Ascending aorta (tissue), 2 donors: ENCODE data around the gene STK39. TPM values are rescaled to one million over a fixed set of nuclear protein-coding genes. Genes with fewer than 3 reads are reported as not detected.

ENCODE experiments used
- DNase-seq, 2 donors: peaks; one replicate each; pipeline ENCODE4 v3.0.0-alpha.2; 2019; ENCODE audit warnings: low spot score in 2 of 2
- H3K27ac ChIP-seq, 2 donors: fragments of 200-600 bp; sonication (generic); one replicate each; pipeline ENCODE4 v1.5.1; 2016 to 2017; ENCODE audit warnings: mild to moderate bottlenecking in 1 of 2
- H3K27me3 ChIP-seq: fragments of 200-600 bp; sonication (generic); one replicate; pipeline ENCODE4 v1.5.1; 2017
- H3K36me3 ChIP-seq, 2 donors: fragments of 200-600 bp; sonication (generic); one replicate each; pipeline ENCODE4 v1.5.1; 2016
- H3K4me1 ChIP-seq, 2 donors: fragments of 200-600 bp; sonication (generic); one replicate each; pipeline ENCODE4 v1.5.1; 2016 to 2017; ENCODE audit warnings: mild to moderate bottlenecking in 1 of 2
- H3K4me3 ChIP-seq, 2 donors: fragments of 200-600 bp; sonication (generic); one replicate each; pipeline ENCODE4 v1.5.1; 2016 to 2017; ENCODE audit warnings: mild to moderate bottlenecking in 1 of 2
- H3K9me3 ChIP-seq, 2 donors: fragments of 200-600 bp; sonication (generic); one replicate each; pipeline ENCODE4 v1.5.1; 2016
- intact Hi-C: fragments of 100-400 bp; cut with DNase I; formaldehyde crosslinking; loops from one replicate; pipeline ENCODE4 v1.15.1; 2023
- total RNA-seq: library from RNA; depleted of rRNA; stranded (reverse); fragments of >200 nt; gene quantifications from one replicate; pipeline ENCODE4 v1.1.0, GENCODE V29; 2016
- TF ChIP-seq, protein P1 (sequence below), 3 experiments: fragments of 200-600 bp in 2 of 3; fragments of 450-650 bp in 1 of 3; sonication (generic) in 2 of 3; IDR thresholded peaks; one replicate each; pipeline ENCODE4 v1.5.1; 2016 to 2019; ENCODE audit warnings: antibody characterized with exemption in 3 of 3, mild to moderate bottlenecking in 1 of 3, moderate library complexity in 1 of 3

STK39 gene
- total RNA-seq, 1 donor from 2014 or later: 7.5 TPM

- intact Hi-C loops: no loop called here
- no peak overlapping the region for H3K27ac ChIP-seq
- DNase-seq: no peak
- no peaks in the 10 kb centered on the region for H3K27me3 ChIP-seq
- TF ChIP-seq, protein P1, sequence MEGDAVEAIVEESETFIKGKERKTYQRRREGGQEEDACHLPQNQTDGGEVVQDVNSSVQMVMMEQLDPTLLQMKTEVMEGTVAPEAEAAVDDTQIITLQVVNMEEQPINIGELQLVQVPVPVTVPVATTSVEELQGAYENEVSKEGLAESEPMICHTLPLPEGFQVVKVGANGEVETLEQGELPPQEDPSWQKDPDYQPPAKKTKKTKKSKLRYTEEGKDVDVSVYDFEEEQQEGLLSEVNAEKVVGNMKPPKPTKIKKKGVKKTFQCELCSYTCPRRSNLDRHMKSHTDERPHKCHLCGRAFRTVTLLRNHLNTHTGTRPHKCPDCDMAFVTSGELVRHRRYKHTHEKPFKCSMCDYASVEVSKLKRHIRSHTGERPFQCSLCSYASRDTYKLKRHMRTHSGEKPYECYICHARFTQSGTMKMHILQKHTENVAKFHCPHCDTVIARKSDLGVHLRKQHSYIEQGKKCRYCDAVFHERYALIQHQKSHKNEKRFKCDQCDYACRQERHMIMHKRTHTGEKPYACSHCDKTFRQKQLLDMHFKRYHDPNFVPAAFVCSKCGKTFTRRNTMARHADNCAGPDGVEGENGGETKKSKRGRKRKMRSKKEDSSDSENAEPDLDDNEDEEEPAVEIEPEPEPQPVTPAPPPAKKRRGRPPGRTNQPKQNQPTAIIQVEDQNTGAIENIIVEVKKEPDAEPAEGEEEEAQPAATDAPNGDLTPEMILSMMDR (IDR thresholded peaks at IDR 0.05): no peak
- no peaks in the 10 kb centered on the region for H3K9me3 ChIP-seq
- no peaks in the 10 kb centered on the region for H3K4me1 ChIP-seq
- H3K36me3 ChIP-seq: no peaks in the 10 kb centered on the region
- no peak overlapping the region for H3K4me3 ChIP-seq
Observed at GRCh38 chr2:167990062-167990461, 257.3 kb downstream of the STK39 start.

GRCh38 chr2:167988296-167988695 lies 259.1 kb downstream of the STK39 start:
- no peaks in the 10 kb centered on the region for H3K27me3 ChIP-seq
- TF ChIP-seq, protein P1 (IDR thresholded peaks at IDR 0.05): no peak
- DNase-seq: no peak
- no peaks in the 10 kb centered on the region for H3K36me3 ChIP-seq
- no peaks in the 10 kb centered on the region for H3K4me1 ChIP-seq
- no peak overlapping the region for H3K27ac ChIP-seq
- H3K4me3 ChIP-seq: no peak overlapping the region
- no peaks in the 10 kb centered on the region for H3K9me3 ChIP-seq
- intact Hi-C loops: no loop called here

DNA sequence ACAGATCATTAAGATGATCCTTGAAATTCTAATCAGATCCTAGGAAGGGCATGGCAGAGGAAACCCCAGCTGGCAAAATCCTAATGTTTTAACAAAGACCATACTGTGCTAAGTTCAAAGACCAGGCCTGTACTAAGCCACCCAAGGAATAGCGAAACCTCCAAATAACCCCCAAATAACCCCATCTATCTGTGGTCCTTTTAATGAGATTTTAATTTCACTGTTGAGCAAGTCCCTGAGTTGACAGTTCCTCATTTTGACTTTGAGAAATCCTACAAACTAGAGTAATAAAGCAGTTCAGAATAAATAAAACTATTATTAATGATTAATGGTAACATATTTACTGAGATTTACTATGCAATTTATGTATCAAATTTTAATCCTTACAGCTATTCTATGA lies 259.8 kb downstream of the STK39 start:
- H3K4me1 ChIP-seq: no peaks in the 10 kb centered on the region
- no peak overlapping the region for H3K27ac ChIP-seq
- no peak for DNase-seq
- TF ChIP-seq, protein P1 (IDR thresholded peaks at IDR 0.05): no peak
- intact Hi-C loops: no loop called here
- no peaks in the 10 kb centered on the region for H3K9me3 ChIP-seq
- H3K27me3 ChIP-seq: no peaks in the 10 kb centered on the region
- H3K36me3 ChIP-seq: no peaks in the 10 kb centered on the region
- no peak overlapping the region for H3K4me3 ChIP-seq

- Histone ChIP-seq H3K9me3 (no peaks in the 10 kb centered on the region), H3K36me3 (no peaks in the 10 kb centered on the region), H3K4me3 (no peak overlapping the region), H3K4me1 (no peaks in the 10 kb centered on the region), H3K27ac (no peak overlapping the region), H3K27me3 (no peaks in the 10 kb centered on the region)
- intact Hi-C loops: no loop called here
- no peak for DNase-seq
- TF ChIP-seq, protein P1 (IDR thresholded peaks at IDR 0.05): no peak
Observed at GRCh38 chr2:167987026-167987425, 260.4 kb downstream of the STK39 start.

DNA sequence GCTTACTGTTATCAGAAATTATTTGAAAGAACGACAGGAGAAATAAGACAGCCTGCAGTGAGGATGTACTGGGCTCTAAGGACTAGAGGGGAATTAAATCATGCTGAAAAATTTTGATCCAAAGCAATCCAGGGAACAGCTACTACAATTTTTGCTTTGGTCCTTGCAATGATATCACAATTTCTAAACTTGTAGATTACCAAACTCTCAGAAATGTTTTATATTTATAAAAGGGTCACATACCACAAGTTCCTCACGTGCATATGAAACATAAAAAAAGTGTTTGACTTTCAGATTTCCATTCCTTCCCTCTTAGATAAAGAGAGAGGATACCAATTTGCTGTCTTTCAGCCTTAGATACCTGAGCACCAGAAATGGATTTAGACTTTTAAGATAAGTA lies 261.2 kb downstream of the STK39 start:
- no peaks in the 10 kb centered on the region for H3K4me1 ChIP-seq
- H3K4me3 ChIP-seq: no peak overlapping the region
- H3K27me3 ChIP-seq: no peaks in the 10 kb centered on the region
- no peaks in the 10 kb centered on the region for H3K9me3 ChIP-seq
- DNase-seq: no peak
- TF ChIP-seq, protein P1 (IDR thresholded peaks at IDR 0.05): no peak
- no peaks in the 10 kb centered on the region for H3K36me3 ChIP-seq
- intact Hi-C loops: no loop called here
- H3K27ac ChIP-seq: no peak overlapping the region

DNA sequence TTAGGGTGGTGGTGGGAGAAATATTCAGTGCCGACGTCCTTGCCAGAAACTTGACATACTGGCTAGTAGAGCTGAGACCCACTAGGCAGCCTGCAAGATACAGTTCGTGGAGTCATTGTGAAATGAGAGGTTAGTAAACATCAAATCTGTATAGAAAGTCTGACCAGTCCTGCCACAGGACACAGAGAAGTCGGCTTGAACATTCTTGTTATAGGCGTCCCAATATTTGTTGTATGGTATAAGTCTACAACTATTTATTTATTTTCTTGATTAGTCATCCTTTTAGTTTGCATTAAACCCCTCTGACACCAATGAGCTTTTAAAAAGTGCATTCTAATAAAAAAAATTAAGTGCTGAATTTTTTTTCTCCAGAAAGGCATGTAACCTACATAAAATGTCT lies 265.4 kb downstream of the STK39 start:
- Histone ChIP-seq H3K4me1 (no peaks in the 10 kb centered on the region), H3K27ac (no peak overlapping the region), H3K36me3 (no peaks in the 10 kb centered on the region), H3K27me3 (no peaks in the 10 kb centered on the region), H3K9me3 (no peaks in the 10 kb centered on the region), H3K4me3 (no peak overlapping the region)
- intact Hi-C loops: no loop called here
- DNase-seq: no peak
- TF ChIP-seq, protein P1 (IDR thresholded peaks at IDR 0.05): no peak
